ENCODE measurements around the gene TRPM5.

DNA sequence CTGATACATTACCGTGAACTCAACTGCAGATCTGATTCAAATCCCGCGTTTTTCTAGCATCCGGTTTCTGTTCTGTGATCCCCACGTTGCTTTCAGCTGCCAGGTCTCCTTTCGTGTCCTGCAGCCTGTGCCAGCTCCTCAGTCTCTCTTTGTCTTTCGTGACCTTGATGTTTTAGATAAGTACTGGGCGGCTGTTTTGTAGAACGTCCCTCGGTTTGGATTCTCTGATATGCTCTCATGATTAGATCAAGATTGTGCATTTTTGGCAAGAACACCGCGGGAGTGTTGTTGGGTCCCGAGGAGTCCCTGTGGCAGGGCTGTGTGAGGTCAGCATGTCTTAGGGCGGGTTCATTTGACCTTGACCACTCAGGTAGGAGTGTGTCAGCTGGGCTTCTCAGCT lies 39.1 kb upstream of the TRPM5 start:
- TF ChIP-seq, protein P1, sequence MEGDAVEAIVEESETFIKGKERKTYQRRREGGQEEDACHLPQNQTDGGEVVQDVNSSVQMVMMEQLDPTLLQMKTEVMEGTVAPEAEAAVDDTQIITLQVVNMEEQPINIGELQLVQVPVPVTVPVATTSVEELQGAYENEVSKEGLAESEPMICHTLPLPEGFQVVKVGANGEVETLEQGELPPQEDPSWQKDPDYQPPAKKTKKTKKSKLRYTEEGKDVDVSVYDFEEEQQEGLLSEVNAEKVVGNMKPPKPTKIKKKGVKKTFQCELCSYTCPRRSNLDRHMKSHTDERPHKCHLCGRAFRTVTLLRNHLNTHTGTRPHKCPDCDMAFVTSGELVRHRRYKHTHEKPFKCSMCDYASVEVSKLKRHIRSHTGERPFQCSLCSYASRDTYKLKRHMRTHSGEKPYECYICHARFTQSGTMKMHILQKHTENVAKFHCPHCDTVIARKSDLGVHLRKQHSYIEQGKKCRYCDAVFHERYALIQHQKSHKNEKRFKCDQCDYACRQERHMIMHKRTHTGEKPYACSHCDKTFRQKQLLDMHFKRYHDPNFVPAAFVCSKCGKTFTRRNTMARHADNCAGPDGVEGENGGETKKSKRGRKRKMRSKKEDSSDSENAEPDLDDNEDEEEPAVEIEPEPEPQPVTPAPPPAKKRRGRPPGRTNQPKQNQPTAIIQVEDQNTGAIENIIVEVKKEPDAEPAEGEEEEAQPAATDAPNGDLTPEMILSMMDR (IDR thresholded peaks at IDR 0.05), result no peak
- no peak for TF ChIP-seq POLR2A (IDR thresholded peaks at IDR 0.05)
